Vagina (tissue), 2 donors: ENCODE measurements around the gene ZNF524.

Experiments
- POLR2A ChIP-seq, 2 donors: fragments of 450-650 bp; IDR thresholded peaks; one replicate each; pipeline ENCODE4 v1.6.1; 2017; ENCODE audit warnings: antibody characterized with exemption in 2 of 2, mild to moderate bottlenecking in 2 of 2, moderate library complexity in 2 of 2
- POLR2AphosphoS5 ChIP-seq, 2 donors: sonication (generic); formaldehyde crosslinking; IDR thresholded peaks; one replicate each; pipeline ENCODE4 v1.9.0; 2017; ENCODE audit warnings: antibody characterized with exemption in 2 of 2, mild to moderate bottlenecking in 2 of 2, low read depth in 1 of 2; ENCODE audit not compliant: insufficient read depth in 1 of 2
- TF ChIP-seq, protein P1 (sequence below), 3 experiments: fragments of 450-650 bp in 2 of 3; fragments of 200-600 bp in 1 of 3; sonication (generic) in 1 of 3; IDR thresholded peaks; one replicate each; pipeline ENCODE4 v1.5.1; 2017 to 2019; ENCODE audit warnings: antibody characterized with exemption in 3 of 3, mild to moderate bottlenecking in 2 of 3, moderate library complexity in 2 of 3

DNA sequence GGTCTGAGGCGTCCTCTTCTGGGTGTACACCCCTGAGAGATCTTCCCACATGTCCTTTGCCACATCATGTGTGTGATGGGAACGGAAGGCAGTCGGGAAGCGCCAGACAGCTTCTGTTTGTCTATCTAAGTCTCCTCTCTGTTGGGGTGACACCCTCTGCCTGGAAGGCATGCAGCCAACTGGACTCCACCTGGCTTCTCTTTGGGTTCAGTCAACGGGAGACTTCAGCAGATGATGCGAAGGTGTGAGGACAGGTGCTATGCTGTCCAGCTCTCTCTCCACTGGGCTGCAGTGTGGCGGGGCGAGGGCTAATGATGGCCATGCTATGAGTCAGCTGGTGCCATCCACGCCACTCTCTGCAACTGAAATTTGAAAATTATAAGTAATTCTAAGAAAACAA, 40.4 kb upstream of the ZNF524 start:
- TF ChIP-seq, protein P1, sequence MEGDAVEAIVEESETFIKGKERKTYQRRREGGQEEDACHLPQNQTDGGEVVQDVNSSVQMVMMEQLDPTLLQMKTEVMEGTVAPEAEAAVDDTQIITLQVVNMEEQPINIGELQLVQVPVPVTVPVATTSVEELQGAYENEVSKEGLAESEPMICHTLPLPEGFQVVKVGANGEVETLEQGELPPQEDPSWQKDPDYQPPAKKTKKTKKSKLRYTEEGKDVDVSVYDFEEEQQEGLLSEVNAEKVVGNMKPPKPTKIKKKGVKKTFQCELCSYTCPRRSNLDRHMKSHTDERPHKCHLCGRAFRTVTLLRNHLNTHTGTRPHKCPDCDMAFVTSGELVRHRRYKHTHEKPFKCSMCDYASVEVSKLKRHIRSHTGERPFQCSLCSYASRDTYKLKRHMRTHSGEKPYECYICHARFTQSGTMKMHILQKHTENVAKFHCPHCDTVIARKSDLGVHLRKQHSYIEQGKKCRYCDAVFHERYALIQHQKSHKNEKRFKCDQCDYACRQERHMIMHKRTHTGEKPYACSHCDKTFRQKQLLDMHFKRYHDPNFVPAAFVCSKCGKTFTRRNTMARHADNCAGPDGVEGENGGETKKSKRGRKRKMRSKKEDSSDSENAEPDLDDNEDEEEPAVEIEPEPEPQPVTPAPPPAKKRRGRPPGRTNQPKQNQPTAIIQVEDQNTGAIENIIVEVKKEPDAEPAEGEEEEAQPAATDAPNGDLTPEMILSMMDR (IDR thresholded peaks at IDR 0.05), result no peak
- TF ChIP-seq POLR2A (IDR thresholded peaks at IDR 0.05) (no peak), POLR2AphosphoS5 (IDR thresholded peaks at IDR 0.05; ENCODE audit: insufficient read depth in 1 of 2, low read depth in 1 of 2) (no peak)
